ENCODE measurements around the gene CLIC3. TPM values are rescaled to one million over a fixed set of nuclear protein-coding genes. Genes with fewer than 3 reads are reported as not detected.

Gene CLIC3
- total and polyA plus RNA-seq, 2 donors from 2014 or later = 2.1 to 4.0 TPM

DNA sequence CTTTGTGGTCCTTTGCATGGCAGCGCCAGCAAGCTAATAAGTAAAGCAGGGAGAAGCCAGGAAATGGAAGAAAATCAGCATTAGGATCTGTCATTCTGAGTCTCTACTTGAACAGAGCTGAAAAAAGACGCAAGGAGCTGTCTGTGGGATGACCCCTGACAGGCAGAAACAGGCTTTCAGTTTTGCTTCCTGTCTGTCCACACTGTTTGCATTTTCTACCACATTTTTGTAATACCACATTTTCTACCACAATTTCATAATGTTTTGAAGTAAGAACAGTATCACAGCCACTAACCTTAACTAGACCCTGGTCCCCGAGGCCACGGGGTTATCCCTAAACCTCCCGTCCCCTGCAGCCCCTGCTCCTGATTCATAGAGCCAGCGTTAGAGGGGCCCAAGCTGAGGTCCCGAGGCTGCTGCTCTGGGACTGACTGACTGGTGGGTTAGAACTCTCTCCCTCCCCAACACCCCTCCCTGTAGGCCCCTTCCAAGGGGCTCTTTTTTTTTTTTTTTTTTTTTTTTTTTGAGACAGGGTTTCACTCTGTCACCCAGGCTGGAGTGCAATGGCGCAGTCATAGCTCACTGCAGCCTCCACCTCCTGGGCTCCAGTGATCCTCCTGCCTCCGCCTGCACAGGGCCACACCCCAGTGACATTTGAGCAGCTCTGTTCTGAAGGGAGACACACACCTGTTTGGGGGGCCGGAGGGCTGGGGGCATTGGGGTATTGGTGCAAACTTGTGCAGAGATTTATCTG, 4.0 kb upstream of the CLIC3 start:
- Histone ChIP-seq H3K9ac (ENCODE audit: low read length in 3 of 3) (no peak overlapping the region), H3K27me3 (ENCODE audit: control insufficient read depth, insufficient read depth, low read length) (no peaks in the 10 kb centered on the region), H3K36me3 (ENCODE audit: control insufficient read depth in 2 of 3, insufficient read depth in 3 of 3, low read length in 3 of 3) (no peaks in the 10 kb centered on the region), H3K4me3 (ENCODE audit: low read length in 3 of 3) (no peak overlapping the region), H3K4me1 (ENCODE audit: control insufficient read depth in 2 of 3, insufficient read depth in 2 of 3, low read depth in 1 of 3, low read length in 3 of 3) (peaks cover 0 to 13% (median 3%) of the 10 kb centered on the region in 3 donors), H3K27ac (ENCODE audit: low read depth in 2 of 2, low read length in 2 of 2) (peak overlapping the region in 1 of 2 donors; percentile 32), H3K9me3 (ENCODE audit: control insufficient read depth in 2 of 3, insufficient read depth in 1 of 3, low read length in 3 of 3) (no peaks in the 10 kb centered on the region)
- DNase-seq (peak in 1 of 5 donors; percentile 42), FAIRE-seq (no peak)
- TF ChIP-seq, protein P1, sequence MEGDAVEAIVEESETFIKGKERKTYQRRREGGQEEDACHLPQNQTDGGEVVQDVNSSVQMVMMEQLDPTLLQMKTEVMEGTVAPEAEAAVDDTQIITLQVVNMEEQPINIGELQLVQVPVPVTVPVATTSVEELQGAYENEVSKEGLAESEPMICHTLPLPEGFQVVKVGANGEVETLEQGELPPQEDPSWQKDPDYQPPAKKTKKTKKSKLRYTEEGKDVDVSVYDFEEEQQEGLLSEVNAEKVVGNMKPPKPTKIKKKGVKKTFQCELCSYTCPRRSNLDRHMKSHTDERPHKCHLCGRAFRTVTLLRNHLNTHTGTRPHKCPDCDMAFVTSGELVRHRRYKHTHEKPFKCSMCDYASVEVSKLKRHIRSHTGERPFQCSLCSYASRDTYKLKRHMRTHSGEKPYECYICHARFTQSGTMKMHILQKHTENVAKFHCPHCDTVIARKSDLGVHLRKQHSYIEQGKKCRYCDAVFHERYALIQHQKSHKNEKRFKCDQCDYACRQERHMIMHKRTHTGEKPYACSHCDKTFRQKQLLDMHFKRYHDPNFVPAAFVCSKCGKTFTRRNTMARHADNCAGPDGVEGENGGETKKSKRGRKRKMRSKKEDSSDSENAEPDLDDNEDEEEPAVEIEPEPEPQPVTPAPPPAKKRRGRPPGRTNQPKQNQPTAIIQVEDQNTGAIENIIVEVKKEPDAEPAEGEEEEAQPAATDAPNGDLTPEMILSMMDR (IDR thresholded peaks at IDR 0.05; ENCODE audit: borderline replicate concordance, extremely low read depth, insufficient read depth) = no peak
- intact Hi-C loops (cut with DNase I) = no loop called here

DNA sequence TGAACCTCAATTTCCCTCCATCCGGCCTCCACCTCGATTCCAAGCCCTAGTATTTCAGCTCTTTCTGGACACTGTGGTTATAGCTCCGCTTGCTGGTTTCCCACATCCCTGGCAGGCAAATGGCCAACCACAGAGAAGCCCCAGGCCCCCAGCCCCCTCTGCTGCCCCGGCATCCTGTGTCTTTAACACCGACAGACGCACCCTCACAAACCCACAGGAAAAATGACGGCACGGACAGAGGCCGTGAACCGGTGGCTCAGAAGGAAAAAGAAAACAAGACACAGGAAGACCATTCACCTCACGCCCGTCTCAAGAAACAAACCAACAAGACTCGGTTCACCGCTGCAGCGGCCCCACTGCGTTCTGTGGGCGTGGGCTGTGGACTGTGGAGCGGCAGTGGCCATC, 1.5 kb upstream of the CLIC3 start:
- Histone ChIP-seq H3K4me3 (ENCODE audit: low read length in 3 of 3) (no peak overlapping the region), H3K4me1 (ENCODE audit: control insufficient read depth in 2 of 3, insufficient read depth in 2 of 3, low read depth in 1 of 3, low read length in 3 of 3) (peaks cover 0 to 17% (median 8%) of the 10 kb centered on the region in 3 donors), H3K27me3 (ENCODE audit: control insufficient read depth, insufficient read depth, low read length) (no peaks in the 10 kb centered on the region), H3K27ac (ENCODE audit: low read depth in 2 of 2, low read length in 2 of 2) (no peak overlapping the region), H3K9me3 (ENCODE audit: control insufficient read depth in 2 of 3, insufficient read depth in 1 of 3, low read length in 3 of 3) (no peaks in the 10 kb centered on the region), H3K9ac (ENCODE audit: low read length in 3 of 3) (no peak overlapping the region), H3K36me3 (ENCODE audit: control insufficient read depth in 2 of 3, insufficient read depth in 3 of 3, low read length in 3 of 3) (peaks cover 0 to 5% (median 0%) of the 10 kb centered on the region in 3 donors)
- TF ChIP-seq, protein P1 (IDR thresholded peaks at IDR 0.05; ENCODE audit: borderline replicate concordance, extremely low read depth, insufficient read depth) = no peak
- intact Hi-C loops (cut with DNase I) = no loop called here
- no peak for FAIRE-seq
- peak in 2 of 5 donors; percentile 22 to 40 for DNase-seq

DNA sequence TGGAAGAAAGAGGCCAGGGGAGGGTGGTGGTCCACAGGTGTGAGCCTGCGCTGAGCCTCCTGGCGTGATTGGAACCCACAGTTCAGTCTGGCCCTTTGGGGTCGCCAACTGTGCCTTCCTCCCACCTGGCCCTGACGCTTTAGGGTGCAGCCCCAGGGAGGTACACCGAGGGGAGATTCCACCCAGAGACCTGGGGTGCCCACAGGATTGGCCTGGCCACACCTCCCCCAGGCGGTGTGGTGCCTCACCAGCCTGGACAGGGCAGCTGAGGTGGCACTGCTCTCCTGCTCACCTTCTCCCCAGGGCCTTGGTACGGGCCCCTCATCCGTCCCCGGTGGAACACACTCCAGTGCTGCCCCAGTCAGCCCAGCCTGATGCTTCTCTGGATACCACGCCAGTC, 1.0 kb upstream of the CLIC3 start:
- H3K9me3 ChIP-seq (ENCODE audit: control insufficient read depth in 2 of 3, insufficient read depth in 1 of 3, low read length in 3 of 3) = no peaks in the 10 kb centered on the region
- H3K27ac ChIP-seq (ENCODE audit: low read depth in 2 of 2, low read length in 2 of 2) = no peak overlapping the region
- TF ChIP-seq, protein P1 (IDR thresholded peaks at IDR 0.05; ENCODE audit: borderline replicate concordance, extremely low read depth, insufficient read depth) = no peak
- no peak overlapping the region for H3K9ac ChIP-seq (ENCODE audit: low read length in 3 of 3)
- no peak for FAIRE-seq
- peaks cover 0 to 5% (median 0%) of the 10 kb centered on the region in 3 donors for H3K36me3 ChIP-seq (ENCODE audit: control insufficient read depth in 2 of 3, insufficient read depth in 3 of 3, low read length in 3 of 3)
- no peak overlapping the region for H3K4me3 ChIP-seq (ENCODE audit: low read length in 3 of 3)
- intact Hi-C loops (cut with DNase I) = no loop called here
- DNase-seq = no peak
- no peaks in the 10 kb centered on the region for H3K27me3 ChIP-seq (ENCODE audit: control insufficient read depth, insufficient read depth, low read length)
- H3K4me1 ChIP-seq (ENCODE audit: control insufficient read depth in 2 of 3, insufficient read depth in 2 of 3, low read depth in 1 of 3, low read length in 3 of 3) = peaks cover 0 to 20% (median 10%) of the 10 kb centered on the region in 3 donors

All from kidney (tissue), 14 donors.